ENCODE measurements around the gene UBE2F. TPM values are rescaled to one million over a fixed set of nuclear protein-coding genes. Genes with fewer than 3 reads are reported as not detected.

The UBE2F gene
- total RNA-seq: 69.4 and 135 TPM in 2 replicates
- polyA plus RNA-seq (2012): 88.0 TPM

- peak; percentile 97 for DNase-seq (ENCODE audit: low read depth)
Observed at GRCh38 chr2:237966565-237967462, at the start of gene UBE2F. Gene UBE2F (plus strand): TSS chr2:237967014. CDS start chr2:237973108, 6,094 bp downstream.

DNA sequence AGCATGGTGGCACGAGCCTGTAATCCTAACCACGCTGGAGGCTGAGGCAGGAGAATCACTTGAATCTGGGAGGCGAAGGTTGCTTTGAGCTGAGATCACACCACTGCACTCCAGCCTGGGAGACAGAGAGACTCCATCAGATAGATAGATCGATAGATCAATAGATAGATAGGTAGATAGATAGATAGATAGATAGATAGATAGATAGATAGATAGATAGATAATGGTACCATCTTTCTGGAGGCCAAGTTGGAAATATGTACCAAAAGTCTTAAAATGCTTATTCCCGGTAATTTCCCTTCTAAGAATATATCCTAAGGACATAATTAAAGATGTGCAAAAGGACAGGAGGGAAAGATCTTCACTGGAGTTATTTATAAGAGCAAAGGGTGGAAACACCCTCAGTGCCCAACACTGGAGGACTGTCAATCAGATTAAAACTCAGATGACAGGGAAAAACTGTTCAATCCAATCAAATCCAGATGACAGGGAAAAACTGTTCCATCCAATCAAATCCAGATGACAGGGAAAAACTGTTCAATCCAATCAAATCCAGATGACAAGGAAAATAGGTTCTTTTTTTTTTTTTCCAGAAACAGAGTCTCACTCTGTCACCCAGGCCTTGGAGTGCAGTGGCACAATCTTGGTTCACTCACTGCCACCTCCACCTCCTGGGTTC, 49.0 kb upstream of the UBE2F start:
- DNase-seq (ENCODE audit: low read depth): no peak

GRCh38 chr2:237919593-237919992, 47.2 kb upstream of the UBE2F start:
- no peak for DNase-seq (ENCODE audit: low read depth)

GRCh38 chr2:237920673-237921072, 46.1 kb upstream of the UBE2F start:
- no peak for DNase-seq (ENCODE audit: low read depth)

GRCh38 chr2:237921967-237922492, 44.8 kb upstream of the UBE2F start:
- DNase-seq (ENCODE audit: low read depth): no peak

DNA sequence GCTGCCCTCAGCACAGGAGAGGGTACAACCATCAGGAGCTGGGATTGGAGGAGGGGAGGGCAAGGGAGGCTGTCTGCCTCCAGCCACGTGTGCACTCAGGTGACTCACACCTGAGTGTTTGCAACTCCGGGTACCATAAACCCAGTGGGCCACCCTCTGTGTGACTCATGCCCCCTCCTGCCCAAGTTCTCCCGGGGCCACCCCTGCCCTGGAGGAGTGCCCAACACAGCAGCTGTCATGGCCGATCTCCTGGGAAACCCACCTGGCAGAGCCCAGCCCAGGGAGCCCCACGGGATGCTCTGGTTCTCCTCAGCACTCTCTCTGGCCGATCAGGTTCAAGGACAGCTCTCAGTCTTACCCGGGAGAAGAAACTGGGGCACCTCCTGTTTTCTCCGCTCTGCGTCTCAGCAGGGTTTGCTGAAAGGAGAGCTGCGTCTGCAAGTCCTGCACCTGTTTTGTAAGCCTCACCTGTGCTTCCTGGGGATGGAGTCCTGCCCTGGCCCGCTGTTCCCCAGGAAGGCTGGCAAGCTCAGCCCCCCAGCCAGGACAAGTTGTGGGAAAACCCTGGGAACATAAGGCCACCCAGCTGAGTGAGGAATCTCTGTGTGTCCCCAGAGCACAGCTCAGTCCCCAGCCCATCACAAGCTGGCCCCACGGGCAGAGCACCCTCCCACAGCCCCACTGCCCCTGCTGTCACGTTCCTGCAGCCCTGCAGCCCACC, 44.0 kb upstream of the UBE2F start:
- DNase-seq (ENCODE audit: low read depth): peak; percentile 22

- DNase-seq (ENCODE audit: low read depth): peak; percentile 36
Observed at GRCh38 chr2:237923481-237924163, 43.2 kb upstream of the UBE2F start.

- no peak for DNase-seq (ENCODE audit: low read depth)
Observed at GRCh38 chr2:237924164-237924534, 42.7 kb upstream of the UBE2F start.

DNA sequence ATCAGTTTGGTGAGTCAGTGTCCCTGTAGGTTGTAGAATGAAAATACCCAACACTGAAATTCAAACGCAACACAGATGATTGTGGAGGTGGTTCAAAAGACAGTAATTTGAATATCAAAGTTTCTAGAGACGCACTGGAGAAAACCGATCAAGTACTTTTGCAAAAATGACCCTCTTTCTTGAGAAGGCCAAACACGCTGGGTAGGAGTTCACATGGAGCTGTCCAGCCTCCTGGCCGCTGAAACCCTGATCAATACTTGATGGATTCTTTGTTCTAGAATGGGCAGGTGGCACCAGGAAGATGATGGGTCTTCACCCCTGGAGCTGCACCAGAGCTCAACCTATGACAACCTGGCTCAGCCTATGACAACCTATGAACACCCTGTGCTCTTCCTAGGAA, 39.7 kb upstream of the UBE2F start:
- DNase-seq (ENCODE audit: low read depth): peak; percentile 18

- DNase-seq (ENCODE audit: low read depth): peak; percentile 59
Observed at GRCh38 chr2:237927986-237928385, 38.8 kb upstream of the UBE2F start.

GRCh38 chr2:237929979-237930378, 36.8 kb upstream of the UBE2F start:
- no peak for DNase-seq (ENCODE audit: low read depth)

DNA sequence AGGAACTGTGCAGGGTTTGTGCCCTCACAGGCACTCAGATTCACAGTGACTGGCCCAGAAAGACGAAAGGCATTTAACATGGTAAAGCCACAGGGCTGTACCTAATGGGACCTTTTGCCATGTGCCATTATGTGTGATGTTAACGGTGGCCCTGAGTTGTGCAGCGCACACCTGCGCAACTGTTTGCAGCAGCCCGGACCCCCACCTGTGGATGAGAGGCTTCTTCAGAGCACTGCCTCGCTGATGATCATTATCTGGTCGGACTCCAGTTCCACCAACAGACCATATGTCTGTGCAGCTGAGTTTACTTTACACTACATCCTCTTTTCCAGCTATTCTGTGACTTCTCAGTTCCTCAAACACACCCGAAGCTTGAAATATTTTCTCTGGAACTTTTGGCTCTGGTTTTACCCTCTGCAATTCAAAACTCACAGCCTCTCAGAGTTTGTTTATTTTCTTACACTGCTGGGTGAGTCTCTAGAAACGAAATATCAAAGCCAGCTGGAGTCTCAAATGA, 35.6 kb upstream of the UBE2F start:
- peak; percentile 52 for DNase-seq (ENCODE audit: low read depth)

GRCh38 chr2:237932731-237933131, 34.1 kb upstream of the UBE2F start:
- DNase-seq (ENCODE audit: low read depth): peak; percentile 86

- DNase-seq (ENCODE audit: low read depth): no peak
Observed at GRCh38 chr2:237934186-237934585, 32.6 kb upstream of the UBE2F start.

- DNase-seq (ENCODE audit: low read depth): peak; percentile 38
Observed at GRCh38 chr2:237935740-237936452, 30.9 kb upstream of the UBE2F start.

- DNase-seq (ENCODE audit: low read depth): no peak
Observed at GRCh38 chr2:237939251-237939650, 27.6 kb upstream of the UBE2F start.

DNA sequence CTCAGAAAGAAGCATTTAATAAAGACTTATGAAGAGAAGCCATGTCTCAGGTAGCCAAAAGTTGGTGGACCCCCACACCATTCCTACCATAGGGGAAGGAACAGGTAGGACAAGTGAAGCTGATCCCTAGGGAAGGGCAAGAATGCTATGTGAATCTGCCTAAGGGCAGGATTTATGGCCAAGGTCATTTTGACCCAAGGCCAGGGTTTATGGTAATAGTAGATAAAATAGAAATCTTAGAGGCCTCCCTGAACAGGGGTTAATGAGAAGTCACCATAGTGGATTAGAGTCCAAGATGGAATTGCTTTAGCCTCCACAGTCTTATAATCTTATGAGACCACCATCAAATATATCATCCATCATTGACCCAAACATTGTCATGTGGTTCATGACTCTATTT, 26.0 kb upstream of the UBE2F start:
- DNase-seq (ENCODE audit: low read depth): no peak

DNA sequence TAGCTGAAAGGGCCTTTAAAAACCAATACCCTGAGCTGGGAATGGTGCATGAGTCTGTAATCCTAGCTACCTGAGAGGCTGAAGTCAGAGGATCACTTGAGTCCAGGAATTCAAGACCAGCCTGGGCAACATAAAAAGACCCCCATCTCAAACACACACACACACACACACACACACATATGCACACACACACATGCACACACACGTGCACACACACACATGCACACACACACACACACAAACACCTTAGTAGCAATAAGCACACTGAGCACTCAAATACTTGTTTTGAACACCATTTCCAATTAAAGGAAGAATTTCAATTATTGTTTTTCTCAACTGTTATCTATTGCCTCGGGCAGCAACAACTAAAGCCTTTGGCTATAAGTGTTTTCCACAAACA, 25.6 kb upstream of the UBE2F start:
- DNase-seq (ENCODE audit: low read depth): no peak

- no peak for DNase-seq (ENCODE audit: low read depth)
Observed at GRCh38 chr2:237942513-237942899, 24.3 kb upstream of the UBE2F start.

All from myocyte (in vitro differentiated cells).